HG03039 (cell line): ENCODE data around the gene ATG16L2.
"Not testable (repeated sequence)": the region's sequence is repeated elsewhere in the genome, so short reads cannot be mapped to it uniquely, and the experiment has no call there.

Source experiments
- ATAC-seq: cut with Tn5 transposase; IDR thresholded peaks from one replicate; pipeline ENCODE4 v1.9.1; 2021; ENCODE audit warnings: mild to moderate bottlenecking, moderate library complexity; ENCODE audit not compliant: unreplicated experiment

Gene ATG16L2

GRCh38 chr11:72824020-72824419, 9.8 kb downstream of the ATG16L2 start:
- no peak for ATAC-seq

DNA sequence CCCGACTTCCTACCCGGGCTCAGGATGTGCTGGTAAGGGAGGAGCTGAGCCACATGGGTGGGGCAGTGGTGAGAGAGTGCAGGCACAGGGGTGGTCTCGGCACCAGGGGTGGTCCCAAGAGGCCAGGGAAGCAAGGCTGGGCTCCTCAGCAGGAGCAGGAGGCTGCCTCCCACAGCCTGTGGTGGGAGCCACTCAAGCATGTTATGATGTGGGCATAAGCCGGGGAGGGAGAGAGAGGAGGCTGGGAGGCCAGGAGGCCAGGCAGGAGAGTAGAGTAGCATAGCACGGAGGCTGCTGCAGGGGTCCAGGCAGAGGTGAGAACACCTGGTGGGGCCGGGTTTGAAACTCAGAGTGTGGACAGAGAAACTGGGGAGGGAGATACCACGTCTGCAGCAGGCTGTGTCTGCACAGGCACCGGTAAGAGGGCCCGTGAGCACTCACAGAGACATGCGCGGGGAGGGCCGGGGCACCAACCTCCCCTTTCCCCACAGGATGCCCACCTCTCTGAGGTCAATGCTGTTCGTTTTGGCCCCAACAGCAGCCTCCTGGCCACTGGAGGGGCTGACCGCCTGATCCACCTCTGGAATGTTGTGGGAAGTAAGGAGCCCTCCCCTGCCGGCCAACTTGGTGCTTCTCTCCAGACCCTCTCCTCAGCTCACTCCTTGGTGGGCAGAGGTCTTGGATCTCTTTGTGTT, 10.7 kb downstream of the ATG16L2 start:
- ATAC-seq, result no peak

GRCh38 chr11:72825661-72826060, 11.4 kb downstream of the ATG16L2 start:
- ATAC-seq, result no peak

GRCh38 chr11:72826191-72826941, 12.2 kb downstream of the ATG16L2 start:
- no peak for ATAC-seq

DNA sequence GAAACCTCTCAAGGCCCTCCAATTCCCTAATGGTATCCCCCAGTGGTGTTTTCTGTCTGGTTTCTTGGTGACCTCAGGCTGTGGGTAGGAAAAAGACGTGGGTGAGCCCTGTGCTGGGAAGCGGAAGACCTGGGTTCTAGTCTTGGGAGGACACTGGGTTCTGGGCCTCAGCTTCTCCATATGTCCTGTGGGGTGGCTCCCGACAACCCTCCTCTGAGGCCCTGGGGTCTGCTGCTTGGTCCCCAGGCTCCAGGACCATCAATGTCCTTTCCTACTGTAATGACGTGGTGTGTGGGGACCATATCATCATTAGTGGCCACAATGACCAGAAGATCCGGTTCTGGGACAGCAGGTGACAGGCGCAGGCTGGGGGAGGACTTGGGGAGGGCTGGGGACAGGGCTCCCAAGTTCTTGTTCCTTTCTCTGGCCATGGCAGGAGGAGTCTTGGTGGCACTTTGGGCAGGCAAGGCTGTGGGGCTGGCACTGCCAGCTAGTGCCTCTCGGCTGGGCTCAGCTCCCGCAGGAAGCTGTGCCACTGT, 12.8 kb downstream of the ATG16L2 start:
- no peak for ATAC-seq

- ATAC-seq, result not testable (repeated sequence)
These were observed 13.4 kb downstream of the ATG16L2 start for GRCh38 chr11:72827656-72828055.

DNA sequence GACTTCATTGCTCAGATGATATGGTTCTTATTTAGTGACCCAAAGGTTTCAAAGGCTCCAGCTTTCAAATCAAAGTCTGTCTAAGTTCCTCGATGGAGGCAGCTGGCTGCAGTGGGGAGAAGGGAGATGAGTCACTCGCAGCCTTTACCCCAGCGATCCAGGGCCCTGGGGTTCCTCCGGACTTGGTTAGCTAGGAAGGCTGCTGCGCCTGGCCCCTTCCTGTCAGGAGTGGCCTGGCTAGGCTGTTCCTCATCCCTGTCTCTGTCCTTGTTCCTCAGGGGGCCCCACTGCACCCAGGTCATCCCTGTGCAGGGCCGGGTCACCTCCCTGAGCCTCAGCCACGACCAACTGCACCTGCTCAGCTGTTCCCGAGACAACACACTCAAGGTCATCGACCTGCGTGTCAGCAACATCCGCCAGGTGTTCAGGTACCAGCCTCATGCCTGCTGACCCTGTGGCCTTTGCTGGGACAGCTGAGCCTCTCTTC, 13.9 kb downstream of the ATG16L2 start:
- no peak for ATAC-seq

DNA sequence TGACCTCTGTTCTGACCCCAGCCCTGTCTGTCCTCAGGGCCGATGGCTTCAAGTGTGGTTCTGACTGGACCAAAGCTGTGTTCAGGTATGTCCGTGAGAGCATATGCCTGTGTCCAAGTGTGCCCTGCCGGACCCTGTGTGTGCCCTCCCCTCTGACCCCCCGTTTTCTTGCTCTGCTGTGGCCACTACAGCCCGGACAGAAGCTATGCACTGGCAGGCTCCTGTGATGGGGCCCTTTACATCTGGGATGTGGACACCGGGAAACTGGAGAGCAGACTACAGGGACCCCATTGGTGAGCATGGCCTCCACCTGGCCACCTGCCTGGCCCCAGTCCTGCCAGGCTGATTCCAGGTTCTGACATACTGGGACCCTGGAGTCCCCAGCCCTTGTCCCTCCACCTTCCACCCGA, 14.5 kb downstream of the ATG16L2 start:
- no peak for ATAC-seq

DNA sequence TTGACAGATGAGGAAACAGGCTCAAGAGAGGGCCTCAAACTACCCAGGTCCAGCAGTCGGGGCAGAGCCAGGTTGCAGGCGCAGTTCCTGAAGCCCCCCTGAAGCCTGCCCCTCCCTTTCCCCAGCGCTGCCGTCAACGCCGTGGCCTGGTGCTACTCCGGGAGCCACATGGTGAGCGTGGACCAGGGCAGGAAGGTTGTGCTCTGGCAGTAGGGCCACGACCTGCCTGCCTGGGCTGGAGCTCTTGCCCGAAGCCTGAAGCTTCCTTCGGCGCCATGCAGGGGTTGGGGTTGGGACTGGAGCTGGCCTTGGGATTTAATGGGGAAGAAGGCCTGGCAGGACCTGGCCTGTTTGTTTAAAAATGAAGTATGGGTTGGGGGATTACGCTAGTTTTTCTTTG, 15.0 kb downstream of the ATG16L2 start:
- no peak for ATAC-seq

DNA sequence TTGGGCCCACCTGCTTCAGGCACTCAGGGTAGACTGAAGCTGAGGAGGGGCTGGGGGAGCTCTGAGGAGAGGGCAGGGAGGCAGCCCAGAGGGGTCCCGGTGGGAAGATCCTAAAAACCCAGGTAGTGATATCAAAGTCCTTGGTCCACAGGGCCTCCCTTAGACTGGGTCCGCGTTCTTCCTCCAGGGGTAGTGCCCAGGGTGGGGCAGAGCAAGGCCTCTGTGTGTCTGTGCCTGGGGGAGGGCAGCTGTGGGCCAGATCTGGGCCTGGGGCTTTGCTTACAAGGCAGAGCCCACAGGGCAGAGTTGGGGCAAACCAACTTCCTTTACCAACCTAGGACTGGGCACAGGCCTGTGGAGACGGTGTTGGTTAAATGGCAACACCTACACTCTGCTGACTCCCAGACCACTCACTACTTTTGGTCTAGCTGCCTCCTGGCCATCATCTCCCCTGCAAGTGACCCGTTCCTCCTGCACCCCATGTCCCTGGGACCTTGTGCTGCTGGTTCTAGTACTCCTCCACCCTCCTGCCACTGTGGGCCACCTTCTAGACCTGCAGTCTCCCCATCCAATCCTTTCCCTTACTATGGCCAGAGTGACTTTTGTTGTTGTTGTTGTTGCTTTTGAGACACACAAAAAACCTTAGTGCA, 15.8 kb downstream of the ATG16L2 start:
- ATAC-seq, result no peak

- no peak for ATAC-seq
These were observed 17.5 kb downstream of the ATG16L2 start for GRCh38 chr11:72831521-72832300.

DNA sequence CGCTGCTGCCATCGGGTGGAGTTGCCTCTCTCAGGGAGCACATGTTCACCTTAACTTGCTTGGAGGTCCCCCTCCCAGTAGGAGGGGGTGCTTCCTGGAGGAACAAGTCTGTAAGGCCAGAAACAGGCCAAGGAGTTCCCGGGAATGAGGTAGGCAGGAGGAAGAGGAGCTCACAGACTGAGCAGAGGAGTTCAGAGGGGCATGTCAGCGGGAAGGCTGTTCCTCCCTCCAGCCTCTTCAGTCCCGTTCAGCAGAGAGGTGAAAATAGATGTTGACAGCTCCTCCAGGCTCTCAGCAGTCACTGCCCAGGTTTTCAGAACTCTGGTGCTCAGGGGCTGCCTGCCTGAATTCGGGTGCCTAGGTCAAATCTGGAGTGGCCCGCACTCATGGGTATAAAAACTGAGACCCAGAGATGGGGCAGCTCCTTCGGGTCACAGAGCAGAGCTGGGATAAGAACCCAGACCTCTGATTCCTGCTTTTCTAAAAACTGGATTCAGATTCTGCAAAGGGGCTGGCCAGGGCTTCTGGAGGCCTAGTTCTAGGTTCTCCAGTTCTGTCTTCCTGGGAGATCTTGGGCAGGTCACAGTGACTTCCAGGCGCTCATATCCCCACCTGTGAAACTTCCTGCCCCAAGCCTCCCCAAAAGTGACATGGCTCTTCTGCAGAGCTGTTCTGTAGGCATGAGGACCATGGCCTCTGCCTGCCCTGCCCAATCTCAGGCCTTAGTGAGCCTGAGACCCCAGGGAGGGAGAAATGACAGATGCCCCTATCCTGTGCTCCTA, 18.3 kb downstream of the ATG16L2 start:
- ATAC-seq, result no peak

DNA sequence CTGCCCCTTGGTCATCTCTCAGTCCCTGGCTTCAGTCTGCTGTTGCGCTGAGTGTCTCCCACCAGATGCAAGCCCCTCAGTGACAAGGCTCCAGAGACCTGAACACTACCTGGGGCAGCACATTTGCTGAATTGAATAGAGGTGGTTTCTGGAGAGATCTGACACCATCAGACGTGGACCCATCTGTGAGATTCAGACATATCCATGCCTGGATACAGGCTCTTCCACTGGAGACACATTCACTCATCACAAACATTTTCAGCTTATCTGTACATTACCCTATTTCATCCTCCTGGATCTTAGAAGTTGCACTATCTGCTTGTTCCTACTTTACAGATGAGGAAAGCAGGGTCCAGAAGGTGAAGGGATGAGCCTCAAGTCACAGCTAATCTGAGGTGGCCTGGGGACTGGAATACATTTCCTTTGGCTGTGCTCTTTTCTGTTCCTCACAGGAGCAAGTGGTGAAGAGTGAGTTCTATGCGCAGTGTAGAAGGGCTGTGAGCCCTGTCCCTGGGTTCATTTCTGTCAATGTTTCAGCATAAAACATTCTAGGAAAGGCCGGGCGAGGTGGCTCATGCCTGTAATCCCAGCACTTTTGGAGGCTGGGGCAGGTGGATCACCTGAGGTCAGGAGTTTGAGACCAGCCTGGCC, 19.0 kb downstream of the ATG16L2 start:
- ATAC-seq, result no peak

DNA sequence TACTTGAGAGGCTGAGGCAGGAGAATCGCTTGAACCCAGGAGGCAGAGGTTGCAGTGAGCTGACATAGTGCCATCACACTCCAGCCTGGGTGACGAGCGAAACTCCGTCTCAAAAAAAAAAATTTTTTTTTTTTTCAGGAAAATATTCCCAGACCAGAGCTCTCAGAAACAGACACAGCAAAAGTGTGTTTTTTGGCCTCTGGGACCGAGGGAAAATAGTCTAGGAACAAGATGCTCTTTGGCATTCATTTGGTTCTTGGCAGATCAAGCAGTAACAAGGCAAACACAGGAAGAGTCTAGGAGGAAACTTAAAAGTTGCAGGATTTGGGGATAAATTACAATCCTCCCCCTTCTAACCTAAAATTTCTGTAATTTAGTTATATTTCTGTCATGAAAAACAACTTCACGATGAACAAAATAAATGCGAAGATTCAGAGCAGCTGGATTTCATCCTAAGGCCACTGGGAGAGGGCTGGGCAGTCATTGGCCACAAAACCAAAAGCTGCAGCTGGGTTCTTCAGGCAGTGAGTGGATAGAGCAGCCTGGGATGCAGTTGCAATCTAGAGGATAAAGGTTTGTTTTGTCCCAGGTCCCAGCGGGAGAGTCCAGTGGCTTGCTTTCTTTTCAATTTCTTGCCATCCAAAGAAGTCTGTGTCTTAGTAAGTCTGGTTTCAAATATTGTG, 19.7 kb downstream of the ATG16L2 start:
- ATAC-seq, result no peak

GRCh38 chr11:72834905-72835304, 20.7 kb downstream of the ATG16L2 start:
- ATAC-seq, result no peak

DNA sequence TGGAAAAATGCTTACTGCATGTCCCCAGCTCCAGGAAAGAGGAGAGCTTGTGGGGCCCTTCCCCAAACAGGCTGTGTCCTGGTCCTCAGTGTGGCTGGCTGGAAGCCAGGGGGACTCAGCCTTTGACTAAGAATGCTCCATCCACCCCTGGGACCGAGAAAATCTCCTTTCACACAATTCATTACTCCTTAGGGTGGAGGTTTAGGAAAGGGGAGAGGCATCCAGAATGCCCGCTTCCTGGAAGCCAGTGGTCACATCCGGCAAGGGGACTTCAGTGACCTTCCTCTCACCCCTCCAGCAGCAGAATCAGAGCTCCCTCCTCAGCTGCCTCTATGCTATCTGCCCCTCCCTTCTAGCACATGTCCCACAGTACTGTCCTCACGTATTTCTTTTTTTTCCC, 21.9 kb downstream of the ATG16L2 start:
- ATAC-seq, result no peak

- ATAC-seq, result no peak
These were observed 24.6 kb downstream of the ATG16L2 start for GRCh38 chr11:72838691-72839305.

GRCh38 chr11:72840780-72841179, 26.6 kb downstream of the ATG16L2 start:
- ATAC-seq, result no peak

DNA sequence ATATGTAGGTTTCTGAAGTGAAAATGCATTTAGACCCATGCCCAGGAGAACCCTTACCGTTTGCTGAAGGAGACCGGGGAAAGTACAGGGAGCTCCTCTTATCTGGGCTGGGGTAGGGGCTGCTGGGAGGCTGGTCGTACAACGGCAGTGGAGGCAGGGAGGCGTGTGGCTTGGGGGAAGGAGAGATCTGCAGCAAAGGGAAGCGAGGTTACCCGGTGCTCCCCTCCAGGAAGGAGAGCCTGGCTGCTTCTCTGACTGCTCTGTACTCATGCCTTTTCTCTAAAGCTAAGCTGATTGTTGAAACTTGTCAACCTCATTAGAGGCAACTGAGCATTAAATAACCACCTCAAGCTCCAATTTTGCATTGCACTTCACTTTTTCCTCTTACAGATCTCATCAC, 27.2 kb downstream of the ATG16L2 start:
- ATAC-seq, result no peak
